ENCODE measurements around the gene GTF2F1.

DNA sequence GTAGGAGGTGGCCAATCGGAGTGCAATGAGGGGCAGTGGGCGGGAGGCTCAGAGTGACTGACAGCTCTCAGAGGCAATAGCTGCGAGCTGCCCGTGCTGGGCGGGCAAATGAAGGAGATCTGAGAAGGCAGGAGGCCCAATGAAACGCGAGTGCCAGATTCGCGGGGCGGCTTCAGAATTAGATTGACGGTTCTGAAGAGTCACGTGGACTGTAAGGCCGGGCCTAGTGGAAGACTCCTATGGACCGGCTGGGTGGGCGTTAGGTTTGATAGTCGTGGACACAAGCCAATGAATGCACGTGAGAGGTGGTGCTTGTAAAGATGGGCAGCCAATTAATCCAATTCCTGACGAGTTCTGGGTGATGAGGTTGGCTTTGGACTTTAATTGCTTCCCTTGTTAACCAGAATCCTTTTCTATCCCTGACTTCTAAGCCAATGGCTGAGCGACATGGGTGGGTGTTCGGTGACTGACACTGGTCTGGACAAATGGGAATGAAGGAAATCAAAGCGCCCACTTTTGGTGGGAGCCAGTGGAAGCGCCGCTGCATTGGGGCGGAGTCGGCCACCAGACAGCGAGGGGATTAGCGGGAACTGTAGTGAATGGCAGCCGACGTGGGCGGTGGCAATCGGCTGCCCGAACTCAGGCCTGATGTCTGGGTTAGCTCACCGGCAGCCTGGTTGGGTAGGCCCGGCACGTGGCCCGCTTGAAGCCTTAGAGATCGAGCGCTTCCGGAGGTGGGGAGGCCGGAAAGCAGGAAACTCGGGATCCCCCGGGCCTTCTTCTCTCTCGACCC lies 32.2 kb upstream of the GTF2F1 start:
- TF ChIP-seq, protein P1, sequence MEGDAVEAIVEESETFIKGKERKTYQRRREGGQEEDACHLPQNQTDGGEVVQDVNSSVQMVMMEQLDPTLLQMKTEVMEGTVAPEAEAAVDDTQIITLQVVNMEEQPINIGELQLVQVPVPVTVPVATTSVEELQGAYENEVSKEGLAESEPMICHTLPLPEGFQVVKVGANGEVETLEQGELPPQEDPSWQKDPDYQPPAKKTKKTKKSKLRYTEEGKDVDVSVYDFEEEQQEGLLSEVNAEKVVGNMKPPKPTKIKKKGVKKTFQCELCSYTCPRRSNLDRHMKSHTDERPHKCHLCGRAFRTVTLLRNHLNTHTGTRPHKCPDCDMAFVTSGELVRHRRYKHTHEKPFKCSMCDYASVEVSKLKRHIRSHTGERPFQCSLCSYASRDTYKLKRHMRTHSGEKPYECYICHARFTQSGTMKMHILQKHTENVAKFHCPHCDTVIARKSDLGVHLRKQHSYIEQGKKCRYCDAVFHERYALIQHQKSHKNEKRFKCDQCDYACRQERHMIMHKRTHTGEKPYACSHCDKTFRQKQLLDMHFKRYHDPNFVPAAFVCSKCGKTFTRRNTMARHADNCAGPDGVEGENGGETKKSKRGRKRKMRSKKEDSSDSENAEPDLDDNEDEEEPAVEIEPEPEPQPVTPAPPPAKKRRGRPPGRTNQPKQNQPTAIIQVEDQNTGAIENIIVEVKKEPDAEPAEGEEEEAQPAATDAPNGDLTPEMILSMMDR (conservative IDR thresholded peaks at IDR 0.05; ENCODE audit: low read depth, low read length): no peak
- TF ChIP-seq EZH2 (IDR thresholded peaks at IDR 0.05; ENCODE audit: low read length, unreplicated experiment) (no peak), EZH2phosphoT487 (IDR thresholded peaks at IDR 0.05; ENCODE audit: borderline replicate concordance, low read length) (no peak)
